Liver (tissue), 9 donors: ENCODE measurements around the gene C1QL1. TPM values are rescaled to one million over a fixed set of nuclear protein-coding genes. Genes with fewer than 3 reads are reported as not detected.

Source experiments
- DNase-seq: peaks from one replicate; pipeline ENCODE4 v3.0.0-alpha.2; 2017; ENCODE audit warnings: low spot score
- H3K27ac ChIP-seq, 2 donors: one replicate each; pipeline ENCODE4 v1.7.0; 2013; ENCODE audit warnings: inconsistent platforms in 2 of 2, low read length in 2 of 2, control low read depth in 1 of 2, low read depth in 1 of 2, mild to moderate bottlenecking in 1 of 2
- H3K27me3 ChIP-seq, 4 donors: one replicate each; pipeline versions ENCODE4 v1.6.1 to v1.7.0; 2013; ENCODE audit warnings: low read length in 3 of 4, inconsistent platforms in 1 of 4, mild to moderate bottlenecking in 1 of 4, moderate library complexity in 1 of 4; ENCODE audit not compliant: control insufficient read depth in 4 of 4, insufficient read depth in 4 of 4
- H3K36me3 ChIP-seq, 4 donors: one replicate each; pipeline versions ENCODE4 v1.6.1 to v1.7.0; 2013; ENCODE audit warnings: low read length in 3 of 4, mild to moderate bottlenecking in 3 of 4, low read depth in 1 of 4, moderate library complexity in 1 of 4; ENCODE audit not compliant: control insufficient read depth in 4 of 4, insufficient read depth in 3 of 4
- H3K4me1 ChIP-seq, 4 donors: one replicate each; pipeline versions ENCODE4 v1.6.1 to v1.7.0; 2013; ENCODE audit warnings: low read length in 3 of 4, mild to moderate bottlenecking in 3 of 4, moderate library complexity in 1 of 4; ENCODE audit not compliant: control insufficient read depth in 4 of 4, insufficient read depth in 4 of 4
- H3K4me3 ChIP-seq, 3 donors: one replicate each; pipeline versions ENCODE4 v1.6.1 to v1.7.0; 2013; ENCODE audit warnings: low read length in 3 of 3, control low read depth in 1 of 3, low read depth in 1 of 3, mild to moderate bottlenecking in 1 of 3
- H3K9ac ChIP-seq, 2 donors: one replicate each; pipeline ENCODE4 v1.7.0; 2013; ENCODE audit warnings: low read length in 2 of 2, mild to moderate bottlenecking in 2 of 2, moderate library complexity in 2 of 2, control low read depth in 1 of 2, low read depth in 1 of 2
- H3K9me3 ChIP-seq, 4 donors: one replicate each; pipeline versions ENCODE4 v1.6.1 to v1.7.0; 2013; ENCODE audit warnings: low read length in 3 of 4; ENCODE audit not compliant: control insufficient read depth in 4 of 4
- EGR1 ChIP-seq, 2 donors: IDR thresholded peaks; 2 replicates each; pipeline ENCODE4 v1.6.1; 2016 to 2018; ENCODE audit warnings: antibody characterized with exemption in 2 of 2, low read depth in 2 of 2
- FOXA1 ChIP-seq: IDR thresholded peaks from 2 replicates; pipeline ENCODE4 v1.6.1; 2016; ENCODE audit warnings: antibody characterized with exemption
- FOXA2 ChIP-seq: IDR thresholded peaks from 2 replicates; pipeline ENCODE4 v1.6.1; 2016; ENCODE audit warnings: antibody characterized with exemption
- GABPA ChIP-seq, 2 donors: IDR thresholded peaks in 1 of 2; conservative IDR thresholded peaks in 1 of 2; 2 replicates each; pipeline ENCODE4 v1.6.1; 2016; ENCODE audit warnings: antibody characterized with exemption in 2 of 2, mild to moderate bottlenecking in 1 of 2, moderate library complexity in 1 of 2
- HNF4A ChIP-seq, 2 donors: conservative IDR thresholded peaks; 2 replicates each; pipeline ENCODE4 v1.6.1; 2016; ENCODE audit warnings: antibody characterized with exemption in 2 of 2, mild to moderate bottlenecking in 2 of 2
- HNF4G ChIP-seq: IDR thresholded peaks from 2 replicates; pipeline ENCODE4 v1.6.1; 2016; ENCODE audit warnings: antibody characterized with exemption
- JUND ChIP-seq, 2 donors: IDR thresholded peaks; 2 replicates each; pipeline ENCODE4 v1.6.1; 2016; ENCODE audit warnings: antibody characterized with exemption in 2 of 2
- NR2F2 ChIP-seq: IDR thresholded peaks from 2 replicates; pipeline ENCODE4 v1.6.1; 2016; ENCODE audit warnings: antibody characterized with exemption
- RAD21 ChIP-seq, 2 donors: IDR thresholded peaks; 2 replicates each; pipeline ENCODE4 v1.6.1; 2016; ENCODE audit warnings: antibody characterized with exemption in 2 of 2, mild to moderate bottlenecking in 2 of 2
- RXRA ChIP-seq, 2 donors: IDR thresholded peaks; 2 replicates each; pipeline ENCODE4 v1.6.1; 2017 to 2018; ENCODE audit warnings: antibody characterized with exemption in 2 of 2, mild to moderate bottlenecking in 1 of 2
- SP1 ChIP-seq: IDR thresholded peaks from 2 replicates; pipeline ENCODE4 v1.6.1; 2018; ENCODE audit warnings: antibody characterized with exemption, mild to moderate bottlenecking
- TAF1 ChIP-seq: conservative IDR thresholded peaks from 2 replicates; pipeline ENCODE4 v1.6.1; 2016; ENCODE audit warnings: antibody characterized with exemption, mild to moderate bottlenecking
- YY1 ChIP-seq: IDR thresholded peaks from 2 replicates; pipeline ENCODE4 v1.6.1; 2016; ENCODE audit warnings: antibody characterized with exemption, mild to moderate bottlenecking
- ZBTB33 ChIP-seq: IDR thresholded peaks from 2 replicates; pipeline ENCODE4 v1.6.1; 2016; ENCODE audit warnings: antibody characterized with exemption
- WGBS: extraction: QIAGEN DNeasy Blood & Tissue Kit; methylation state at CpG from one replicate; pipeline ENCODE4 v1.1.7; 2013; 5-methylcytosine and 5-hydroxymethylcytosine counted together
- polyA plus RNA-seq, 2 donors: library from polyadenylated mRNA; stranded (reverse) in 1 of 2; unstranded in 1 of 2; fragments of 200-250 nt in 1 of 2; fragments of >200 nt in 1 of 2; fragmentation: Nextera tagmentation in 1 of 2; extraction: Ambion mirVana in 1 of 2; gene quantifications; one replicate each; pipeline versions ENCODE4 v1.2.1 to v1.2.3, GENCODE V29; 2013 to 2015
- total RNA-seq, 2 donors: library from RNA; depleted of rRNA; stranded (reverse); fragments of >200 nt; gene quantifications; one replicate each; pipeline ENCODE4 v1.2.3, GENCODE V29; 2014
- TF ChIP-seq, protein P1 (sequence below): IDR thresholded peaks from 2 replicates; pipeline ENCODE4 v1.6.1; 2016; ENCODE audit warnings: antibody characterized with exemption
- TF ChIP-seq, protein P2 (sequence below): IDR thresholded peaks from 2 replicates; pipeline ENCODE4 v1.6.1; 2016; ENCODE audit warnings: antibody characterized with exemption
- TF ChIP-seq, protein P3 (sequence below): fragments of 150-350 bp; IDR thresholded peaks from 2 replicates; pipeline ENCODE4 v1.5.1; 2017; ENCODE audit warnings: improper control_type of control experiment, low read depth, low read length; ENCODE audit not compliant: missing input control
- TF ChIP-seq, protein P4 (sequence below): IDR thresholded peaks from 2 replicates; pipeline ENCODE4 v1.6.1; 2016; ENCODE audit warnings: antibody characterized with exemption, mild to moderate bottlenecking
- donor health status: healthy.
- donor health status: healthy.
- donor health status: healthy.
- donor health status: healthy.
- donor health status: healthy.

The C1QL1 gene
- total and polyA plus RNA-seq, 4 donors: 0.17 to 0.57 (median 0.23) TPM; not detected in 1

DNA sequence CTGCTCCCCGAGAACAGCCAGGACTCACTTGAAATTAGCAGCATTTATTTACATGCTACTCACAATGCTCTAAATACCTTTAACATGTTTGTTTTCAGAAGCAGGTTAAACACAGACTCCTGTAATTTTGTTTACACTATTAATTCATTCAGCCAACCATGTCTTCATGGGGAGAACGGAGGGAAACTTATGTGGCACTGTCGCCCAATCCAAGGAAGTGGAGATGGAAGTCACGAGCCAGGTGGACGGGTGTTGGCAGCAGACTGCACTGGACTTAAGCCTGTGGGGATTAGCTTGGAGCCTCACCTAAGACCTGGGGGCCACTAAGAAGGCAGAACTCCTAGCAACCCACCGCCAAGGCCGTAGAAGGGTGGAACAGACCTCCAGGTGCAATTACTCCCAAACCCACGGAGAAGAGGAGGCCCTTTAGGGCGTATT, 44.0 kb downstream of the C1QL1 start:
- Histone ChIP-seq H3K27me3 (no peaks in the 10 kb centered on the region), H3K4me3 (no peak overlapping the region), H3K4me1 (peaks cover 0 to 2% (median 0%) of the 10 kb centered on the region in 4 donors), H3K9me3 (no peaks in the 10 kb centered on the region), H3K27ac (no peak overlapping the region), H3K36me3 (no peaks in the 10 kb centered on the region), H3K9ac (no peak overlapping the region)
- DNase-seq: no peak
- 90% methylated on average over 9 of the region's 9 CpGs for WGBS
- TF ChIP-seq RAD21 (IDR thresholded peaks at IDR 0.05): no peak
- TF ChIP-seq YY1: no peak
- no peak for TF ChIP-seq NR2F2

- 82% methylated on average over 19 of the region's 19 CpGs for WGBS
- Histone ChIP-seq H3K9me3 (no peaks in the 10 kb centered on the region), H3K4me3 (no peak overlapping the region), H3K36me3 (no peaks in the 10 kb centered on the region), H3K9ac (no peak overlapping the region), H3K27me3 (no peaks in the 10 kb centered on the region), H3K4me1 (peaks cover 0 to 2% (median 0%) of the 10 kb centered on the region in 4 donors), H3K27ac (no peak overlapping the region)
- TF ChIP-seq RXRA (IDR thresholded peaks at IDR 0.05): no peak
- TF ChIP-seq TAF1: no peak
- TF ChIP-seq FOXA2: no peak
- no peak for TF ChIP-seq HNF4G
- TF ChIP-seq GABPA (IDR thresholded peaks at IDR 0.05 in 1 of 2, conservative IDR thresholded peaks at IDR 0.05 in 1 of 2): no peak
- no peak for TF ChIP-seq FOXA1
- no peak for TF ChIP-seq SP1
- no peak for TF ChIP-seq NR2F2
- no peak for TF ChIP-seq ZBTB33
- TF ChIP-seq, protein P1, sequence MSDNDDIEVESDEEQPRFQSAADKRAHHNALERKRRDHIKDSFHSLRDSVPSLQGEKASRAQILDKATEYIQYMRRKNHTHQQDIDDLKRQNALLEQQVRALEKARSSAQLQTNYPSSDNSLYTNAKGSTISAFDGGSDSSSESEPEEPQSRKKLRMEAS: no peak
- TF ChIP-seq, protein P2, sequence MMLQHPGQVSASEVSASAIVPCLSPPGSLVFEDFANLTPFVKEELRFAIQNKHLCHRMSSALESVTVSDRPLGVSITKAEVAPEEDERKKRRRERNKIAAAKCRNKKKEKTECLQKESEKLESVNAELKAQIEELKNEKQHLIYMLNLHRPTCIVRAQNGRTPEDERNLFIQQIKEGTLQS: no peak
- TF ChIP-seq, protein P3, sequence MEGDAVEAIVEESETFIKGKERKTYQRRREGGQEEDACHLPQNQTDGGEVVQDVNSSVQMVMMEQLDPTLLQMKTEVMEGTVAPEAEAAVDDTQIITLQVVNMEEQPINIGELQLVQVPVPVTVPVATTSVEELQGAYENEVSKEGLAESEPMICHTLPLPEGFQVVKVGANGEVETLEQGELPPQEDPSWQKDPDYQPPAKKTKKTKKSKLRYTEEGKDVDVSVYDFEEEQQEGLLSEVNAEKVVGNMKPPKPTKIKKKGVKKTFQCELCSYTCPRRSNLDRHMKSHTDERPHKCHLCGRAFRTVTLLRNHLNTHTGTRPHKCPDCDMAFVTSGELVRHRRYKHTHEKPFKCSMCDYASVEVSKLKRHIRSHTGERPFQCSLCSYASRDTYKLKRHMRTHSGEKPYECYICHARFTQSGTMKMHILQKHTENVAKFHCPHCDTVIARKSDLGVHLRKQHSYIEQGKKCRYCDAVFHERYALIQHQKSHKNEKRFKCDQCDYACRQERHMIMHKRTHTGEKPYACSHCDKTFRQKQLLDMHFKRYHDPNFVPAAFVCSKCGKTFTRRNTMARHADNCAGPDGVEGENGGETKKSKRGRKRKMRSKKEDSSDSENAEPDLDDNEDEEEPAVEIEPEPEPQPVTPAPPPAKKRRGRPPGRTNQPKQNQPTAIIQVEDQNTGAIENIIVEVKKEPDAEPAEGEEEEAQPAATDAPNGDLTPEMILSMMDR: no peak
- TF ChIP-seq RAD21 (IDR thresholded peaks at IDR 0.05): no peak
- no peak for TF ChIP-seq YY1
- no peak for TF ChIP-seq EGR1 (IDR thresholded peaks at IDR 0.05; ENCODE audit: low read depth in 2 of 2)
- no peak for TF ChIP-seq HNF4A (conservative IDR thresholded peaks at IDR 0.05)
- no peak for TF ChIP-seq JUND (IDR thresholded peaks at IDR 0.05)
- TF ChIP-seq, protein P4, sequence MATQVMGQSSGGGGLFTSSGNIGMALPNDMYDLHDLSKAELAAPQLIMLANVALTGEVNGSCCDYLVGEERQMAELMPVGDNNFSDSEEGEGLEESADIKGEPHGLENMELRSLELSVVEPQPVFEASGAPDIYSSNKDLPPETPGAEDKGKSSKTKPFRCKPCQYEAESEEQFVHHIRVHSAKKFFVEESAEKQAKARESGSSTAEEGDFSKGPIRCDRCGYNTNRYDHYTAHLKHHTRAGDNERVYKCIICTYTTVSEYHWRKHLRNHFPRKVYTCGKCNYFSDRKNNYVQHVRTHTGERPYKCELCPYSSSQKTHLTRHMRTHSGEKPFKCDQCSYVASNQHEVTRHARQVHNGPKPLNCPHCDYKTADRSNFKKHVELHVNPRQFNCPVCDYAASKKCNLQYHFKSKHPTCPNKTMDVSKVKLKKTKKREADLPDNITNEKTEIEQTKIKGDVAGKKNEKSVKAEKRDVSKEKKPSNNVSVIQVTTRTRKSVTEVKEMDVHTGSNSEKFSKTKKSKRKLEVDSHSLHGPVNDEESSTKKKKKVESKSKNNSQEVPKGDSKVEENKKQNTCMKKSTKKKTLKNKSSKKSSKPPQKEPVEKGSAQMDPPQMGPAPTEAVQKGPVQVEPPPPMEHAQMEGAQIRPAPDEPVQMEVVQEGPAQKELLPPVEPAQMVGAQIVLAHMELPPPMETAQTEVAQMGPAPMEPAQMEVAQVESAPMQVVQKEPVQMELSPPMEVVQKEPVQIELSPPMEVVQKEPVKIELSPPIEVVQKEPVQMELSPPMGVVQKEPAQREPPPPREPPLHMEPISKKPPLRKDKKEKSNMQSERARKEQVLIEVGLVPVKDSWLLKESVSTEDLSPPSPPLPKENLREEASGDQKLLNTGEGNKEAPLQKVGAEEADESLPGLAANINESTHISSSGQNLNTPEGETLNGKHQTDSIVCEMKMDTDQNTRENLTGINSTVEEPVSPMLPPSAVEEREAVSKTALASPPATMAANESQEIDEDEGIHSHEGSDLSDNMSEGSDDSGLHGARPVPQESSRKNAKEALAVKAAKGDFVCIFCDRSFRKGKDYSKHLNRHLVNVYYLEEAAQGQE: no peak
- DNase-seq: no peak
Observed at GRCh38 chr17:44922746-44923470, 45.2 kb downstream of the C1QL1 start.
